GM12872 (cell line): ENCODE data around the gene BIN1.

Source experiments
- TF ChIP-seq, protein P1 (sequence below): IDR thresholded peaks from 3 replicates; pipeline ENCODE4 v1.5.1; 2011; ENCODE audit warnings: low read depth, mild to moderate bottlenecking, low read length, moderate library complexity; ENCODE audit not compliant: insufficient read depth

BIN1 gene

DNA sequence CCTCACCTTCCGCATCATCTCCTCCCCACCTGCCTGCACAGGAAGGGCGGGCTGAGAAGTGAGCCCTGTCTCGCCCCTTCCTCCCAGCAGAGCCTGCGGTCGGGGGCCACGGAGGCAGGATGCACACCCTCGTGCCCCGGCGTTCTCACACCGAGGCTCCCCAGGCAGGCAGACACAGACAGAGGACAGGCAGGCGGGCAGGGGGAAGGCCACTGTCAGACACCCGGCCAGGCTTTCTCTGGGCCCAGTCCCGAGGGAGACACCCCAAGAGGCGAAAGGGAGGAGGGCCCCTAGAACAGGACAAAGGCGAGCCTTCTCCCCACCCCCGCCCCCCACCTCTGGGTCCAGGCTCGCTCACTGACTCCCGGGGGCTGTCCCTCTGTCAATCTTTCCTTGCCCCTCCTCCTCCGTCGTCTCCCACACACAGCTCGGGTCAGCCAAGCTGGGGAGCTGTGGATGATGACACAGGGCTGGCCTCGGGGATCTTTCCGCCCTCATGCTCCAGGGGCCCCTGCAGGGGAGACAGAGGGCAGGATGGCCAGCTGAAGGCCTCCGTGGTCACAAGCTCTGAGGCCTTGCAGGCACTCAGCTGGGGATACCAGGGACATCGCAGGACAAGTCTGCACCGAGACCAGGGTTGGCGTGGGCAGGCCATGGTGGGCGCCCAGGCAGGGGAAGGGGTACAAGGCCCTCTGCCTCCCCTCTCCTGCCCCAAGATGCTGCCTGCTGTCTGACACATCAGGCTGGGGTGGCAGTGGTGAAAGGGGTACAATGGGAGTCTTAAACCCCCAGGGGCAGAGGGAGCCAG is 24.9 kb downstream of the BIN1 start:
- TF ChIP-seq, protein P1, sequence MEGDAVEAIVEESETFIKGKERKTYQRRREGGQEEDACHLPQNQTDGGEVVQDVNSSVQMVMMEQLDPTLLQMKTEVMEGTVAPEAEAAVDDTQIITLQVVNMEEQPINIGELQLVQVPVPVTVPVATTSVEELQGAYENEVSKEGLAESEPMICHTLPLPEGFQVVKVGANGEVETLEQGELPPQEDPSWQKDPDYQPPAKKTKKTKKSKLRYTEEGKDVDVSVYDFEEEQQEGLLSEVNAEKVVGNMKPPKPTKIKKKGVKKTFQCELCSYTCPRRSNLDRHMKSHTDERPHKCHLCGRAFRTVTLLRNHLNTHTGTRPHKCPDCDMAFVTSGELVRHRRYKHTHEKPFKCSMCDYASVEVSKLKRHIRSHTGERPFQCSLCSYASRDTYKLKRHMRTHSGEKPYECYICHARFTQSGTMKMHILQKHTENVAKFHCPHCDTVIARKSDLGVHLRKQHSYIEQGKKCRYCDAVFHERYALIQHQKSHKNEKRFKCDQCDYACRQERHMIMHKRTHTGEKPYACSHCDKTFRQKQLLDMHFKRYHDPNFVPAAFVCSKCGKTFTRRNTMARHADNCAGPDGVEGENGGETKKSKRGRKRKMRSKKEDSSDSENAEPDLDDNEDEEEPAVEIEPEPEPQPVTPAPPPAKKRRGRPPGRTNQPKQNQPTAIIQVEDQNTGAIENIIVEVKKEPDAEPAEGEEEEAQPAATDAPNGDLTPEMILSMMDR = no peak

- TF ChIP-seq, protein P1 = no peak
Measured at GRCh38 chr2:127080938-127081755, 25.8 kb downstream of the BIN1 start.

GRCh38 chr2:127080226-127080937 is 26.6 kb downstream of the BIN1 start:
- TF ChIP-seq, protein P1 = no peak

GRCh38 chr2:127079358-127079920 is 27.5 kb downstream of the BIN1 start:
- TF ChIP-seq, protein P1 = no peak

- TF ChIP-seq, protein P1 = no peak
Measured at GRCh38 chr2:127078666-127079270, 28.2 kb downstream of the BIN1 start.

GRCh38 chr2:127078028-127078427 is 28.9 kb downstream of the BIN1 start:
- TF ChIP-seq, protein P1 = no peak
